HG03280 (cell line): ENCODE measurements around the gene CAB39L.
"Not testable (repeated sequence)": the region's sequence is repeated elsewhere in the genome, so short reads cannot be mapped to it uniquely, and the experiment has no call there.

ENCODE experiments used
- ATAC-seq: cut with Tn5 transposase; IDR thresholded peaks from one replicate; pipeline ENCODE4 v1.9.1; 2021; ENCODE audit warnings: mild to moderate bottlenecking, moderate library complexity; ENCODE audit not compliant: unreplicated experiment

The CAB39L gene

DNA sequence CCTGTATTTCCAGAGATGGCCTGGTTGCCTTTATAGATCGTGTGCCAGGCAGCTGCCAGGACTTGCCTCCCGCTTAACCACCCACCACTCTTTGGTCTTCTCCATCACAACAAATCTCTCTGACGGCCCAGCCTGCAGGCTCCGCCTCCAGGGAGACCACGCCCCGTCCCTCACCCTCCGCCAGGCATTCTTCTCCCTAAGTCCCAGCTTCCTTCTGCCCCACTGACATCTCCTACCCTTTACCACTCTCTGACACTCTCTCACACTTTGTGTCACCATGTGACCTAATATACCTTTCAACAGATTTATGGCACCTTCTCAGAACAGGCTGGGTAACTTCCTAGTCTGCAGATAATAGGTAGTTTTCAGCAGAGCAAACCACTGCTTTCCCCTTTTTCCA lies 95.1 kb downstream of the CAB39L start:
- no peak for ATAC-seq

DNA sequence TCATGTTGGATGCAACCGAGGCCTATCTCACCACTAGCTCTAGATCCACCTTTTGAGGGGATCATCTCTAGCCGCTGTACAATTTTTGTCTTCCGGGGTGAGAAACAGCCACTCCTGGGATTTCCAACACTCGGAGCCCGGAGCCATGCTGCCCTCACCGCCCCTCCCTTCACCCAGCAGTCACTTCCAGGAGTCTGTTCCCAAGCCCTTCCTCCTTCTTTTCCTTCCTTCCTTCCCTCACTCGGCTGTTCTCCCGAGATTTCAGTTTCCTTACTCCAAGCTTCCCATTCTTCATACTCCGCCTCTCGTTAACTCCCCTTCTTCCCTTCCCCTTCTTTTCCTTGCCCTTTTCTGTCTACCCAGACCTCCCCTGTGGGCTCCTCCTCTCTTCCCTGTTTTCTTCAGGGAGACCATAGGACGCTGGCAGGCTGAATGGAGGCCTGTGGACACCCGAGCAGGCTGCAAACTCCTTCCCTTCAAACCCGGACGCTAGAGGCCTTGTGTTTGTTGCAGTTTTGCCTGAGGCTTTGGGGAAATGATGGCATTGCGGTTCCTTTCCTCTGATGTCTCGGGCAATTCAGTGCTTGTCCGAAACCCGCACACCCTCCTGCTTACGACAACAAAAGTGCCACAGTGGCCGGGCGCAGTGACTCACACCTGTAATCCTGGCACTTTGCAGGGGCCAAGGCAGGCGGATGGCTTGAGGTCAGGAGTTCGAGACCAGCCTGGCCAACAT lies 96.0 kb downstream of the CAB39L start:
- no peak for ATAC-seq

DNA sequence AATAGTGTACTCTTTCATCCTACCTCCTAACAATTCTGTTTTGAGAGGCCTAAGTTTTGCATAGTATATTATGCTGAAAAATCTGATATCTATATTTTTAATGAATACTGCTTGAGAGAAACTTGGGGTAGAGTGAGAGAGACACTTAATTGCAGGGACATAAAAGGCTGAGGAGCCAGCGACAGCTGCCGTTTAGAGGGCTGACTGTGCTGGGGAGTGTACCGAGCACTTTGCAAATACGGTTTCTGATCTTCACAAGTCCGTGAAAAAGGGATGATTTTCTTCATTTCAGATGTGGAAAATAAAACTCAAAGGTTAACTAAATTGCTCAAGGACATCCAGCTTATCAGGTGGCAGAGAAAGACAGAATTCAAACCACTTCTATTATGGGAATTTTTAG lies 97.4 kb downstream of the CAB39L start:
- ATAC-seq, result no peak

GRCh38 chr13:49343731-49344130 lies 100.1 kb downstream of the CAB39L start:
- ATAC-seq, result no peak

DNA sequence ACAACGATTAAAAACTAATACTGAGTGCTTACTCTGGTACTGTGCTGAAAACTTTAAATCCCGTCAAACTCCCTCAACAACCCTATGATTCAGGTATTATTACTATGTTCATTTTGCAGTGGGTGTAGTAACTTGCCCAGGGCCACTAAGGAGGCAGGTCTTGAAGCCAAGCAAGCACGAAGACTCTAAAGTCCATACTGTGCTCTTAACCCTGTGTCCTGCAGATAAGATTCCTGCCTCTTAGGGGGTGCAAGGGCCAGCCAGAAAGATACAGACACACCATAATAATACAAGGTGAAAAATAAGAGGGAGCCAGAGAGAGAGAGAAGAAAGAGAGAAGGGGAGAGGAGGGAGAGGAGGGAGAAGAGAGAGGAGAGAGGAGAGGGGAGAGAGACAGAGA lies 100.6 kb downstream of the CAB39L start:
- ATAC-seq, result no peak

DNA sequence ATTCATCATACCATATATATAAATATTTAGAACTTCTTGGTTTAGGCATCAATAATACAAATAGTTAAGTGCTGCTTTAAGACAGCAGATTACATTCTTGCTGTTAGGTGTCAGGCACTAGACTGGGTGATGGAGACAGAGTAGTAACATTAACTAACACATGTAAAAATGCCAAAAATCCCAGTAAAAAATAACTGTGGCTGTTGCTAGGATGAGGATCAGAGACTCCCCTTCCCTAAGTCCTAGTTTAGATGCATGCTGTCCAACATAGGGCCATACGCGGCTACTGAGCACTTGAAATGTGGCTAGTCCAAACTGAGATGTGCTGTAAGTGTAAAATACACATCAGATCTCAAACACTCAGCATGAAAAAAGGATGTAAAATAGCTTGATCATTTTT lies 101.4 kb downstream of the CAB39L start:
- no peak for ATAC-seq

DNA sequence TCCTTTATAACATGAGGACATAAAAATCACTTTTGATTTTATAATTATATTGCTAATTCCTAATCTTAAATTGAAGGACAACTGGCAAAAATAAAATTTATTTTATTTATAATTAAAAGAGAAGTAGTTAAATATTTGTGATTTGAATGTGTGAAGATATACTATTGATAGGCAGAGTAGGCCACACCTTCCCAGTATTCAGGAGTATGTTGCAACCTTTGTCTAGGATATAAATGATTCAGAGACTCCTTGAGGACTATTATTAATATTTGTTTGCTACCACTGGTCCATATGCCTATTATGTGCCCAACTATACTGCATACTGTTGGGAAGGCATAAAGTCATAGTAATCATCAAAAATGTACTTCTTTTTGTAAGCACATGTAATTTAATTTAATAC lies 101.9 kb downstream of the CAB39L start:
- ATAC-seq, result no peak

- no peak for ATAC-seq
These were observed 102.3 kb downstream of the CAB39L start for GRCh38 chr13:49341517-49341916.

DNA sequence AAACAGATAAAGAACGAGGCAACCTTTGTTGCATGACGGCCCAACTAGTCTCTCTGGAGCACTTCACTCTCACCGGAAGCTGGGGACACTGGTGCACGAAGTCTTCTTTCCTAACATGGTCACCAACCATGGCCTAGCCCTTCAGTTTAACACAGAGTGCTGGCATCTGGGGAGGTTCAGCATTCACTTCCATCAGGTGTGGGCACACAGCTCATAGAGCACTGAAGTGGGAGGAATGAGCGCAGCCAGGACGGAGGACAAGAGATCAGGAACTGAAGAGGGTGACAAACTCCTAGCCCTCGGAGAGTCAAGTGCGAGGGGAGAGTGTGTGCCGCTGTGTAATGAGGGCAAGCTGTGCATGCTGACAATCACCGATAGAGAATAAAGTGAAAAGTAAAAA lies 103.7 kb downstream of the CAB39L start:
- no peak for ATAC-seq

DNA sequence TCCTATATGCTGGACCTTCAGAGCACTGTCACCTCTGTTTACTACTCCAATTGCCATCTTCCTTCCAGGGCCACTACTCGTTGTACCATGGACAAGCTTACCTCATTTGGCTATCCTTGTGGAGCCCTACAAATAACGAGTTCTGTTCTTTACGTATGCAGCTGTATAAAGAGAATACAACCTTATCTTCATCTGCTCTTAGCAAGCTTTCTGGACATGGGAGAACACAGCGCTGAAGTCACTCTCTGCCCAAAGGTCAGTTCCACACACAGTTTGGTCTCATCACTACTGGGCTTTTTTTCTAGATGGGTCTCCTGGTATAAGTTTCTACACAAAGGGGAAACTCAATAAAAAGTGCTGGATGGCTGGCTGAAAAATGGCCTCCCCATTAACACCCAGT lies 107.2 kb downstream of the CAB39L start:
- no peak for ATAC-seq

DNA sequence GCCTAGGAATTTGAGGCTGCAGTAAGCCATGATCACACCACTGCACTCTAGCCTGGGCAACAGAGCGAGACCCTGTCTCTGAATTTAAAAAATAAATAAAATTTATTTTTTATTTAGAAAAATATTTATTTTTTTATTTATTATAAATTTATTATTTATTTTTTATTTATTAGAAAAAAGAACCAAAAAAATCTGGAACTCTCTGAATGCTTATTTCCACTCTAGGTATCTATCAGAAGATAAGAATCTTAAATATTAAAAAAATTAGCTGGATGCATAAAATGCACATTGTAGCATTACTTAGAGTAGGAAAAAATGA lies 113.4 kb downstream of the CAB39L start:
- no peak for ATAC-seq

DNA sequence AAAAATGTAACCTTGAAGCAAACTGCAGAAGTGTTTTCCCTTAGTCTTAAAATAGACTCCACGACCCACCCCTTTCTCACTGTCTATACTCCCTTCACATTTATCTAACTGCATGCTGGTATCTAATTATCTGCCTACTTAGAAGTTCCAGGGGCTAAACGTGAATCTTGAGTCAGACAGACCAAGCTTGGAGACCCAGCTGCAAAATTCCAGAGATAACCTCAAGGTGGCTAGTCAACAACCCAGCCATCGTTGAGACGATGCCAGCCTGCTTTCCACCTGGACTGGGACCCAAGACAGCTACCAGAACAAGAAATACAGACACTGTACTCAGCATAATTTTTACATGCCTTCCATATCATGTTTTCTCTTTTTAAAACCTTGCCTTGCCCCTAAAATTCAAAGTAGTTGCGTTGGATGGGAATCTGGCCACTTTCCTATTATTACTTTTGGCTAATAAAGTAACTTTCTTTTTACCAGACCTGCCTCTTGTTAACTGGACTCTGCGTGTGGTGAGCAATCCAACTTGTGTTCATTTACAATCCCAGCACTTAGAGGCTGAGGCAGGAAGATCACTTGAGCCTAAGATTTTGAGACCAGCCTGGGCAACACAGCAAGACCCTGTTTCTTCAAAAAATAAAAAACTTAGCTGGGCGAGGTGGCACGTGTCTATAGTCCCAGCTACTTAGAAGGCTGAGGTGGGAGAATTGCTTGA lies 113.9 kb downstream of the CAB39L start:
- no peak for ATAC-seq

GRCh38 chr13:49327145-49327544 lies 116.7 kb downstream of the CAB39L start:
- ATAC-seq, result not testable (repeated sequence)

DNA sequence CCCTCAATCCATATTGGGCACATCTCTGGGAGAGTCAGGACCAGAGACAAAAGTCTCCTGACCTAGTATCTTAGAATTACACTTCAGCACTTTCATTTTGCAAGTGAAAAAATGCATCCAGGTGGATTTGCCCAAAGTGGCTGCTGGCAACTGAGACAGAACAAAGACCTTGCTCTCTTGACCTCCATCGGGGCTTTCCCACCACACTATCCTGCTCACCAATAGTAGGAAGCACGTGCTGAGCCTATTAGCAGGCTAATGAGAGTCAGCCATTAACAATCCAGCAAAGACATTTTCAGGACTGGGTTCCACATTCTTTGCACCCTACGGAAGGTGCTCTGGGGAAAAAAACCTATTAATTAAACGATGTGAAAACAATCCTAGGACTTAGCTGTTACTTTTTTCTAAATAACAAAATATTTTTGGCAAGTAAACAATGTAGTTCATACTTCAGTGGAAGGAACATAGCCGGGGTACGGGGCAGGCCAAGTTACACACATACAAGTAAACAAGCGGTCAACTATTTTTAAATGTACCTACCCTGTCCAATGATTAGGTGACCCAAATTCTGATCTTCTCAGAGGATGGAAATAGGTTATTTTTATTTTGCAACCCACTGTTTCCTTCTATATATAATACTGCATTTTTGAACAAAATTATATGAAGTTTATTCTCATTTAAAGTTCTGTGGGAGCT lies 117.5 kb downstream of the CAB39L start:
- no peak for ATAC-seq

GRCh38 chr13:49323344-49323743 lies 120.5 kb downstream of the CAB39L start:
- no peak for ATAC-seq

DNA sequence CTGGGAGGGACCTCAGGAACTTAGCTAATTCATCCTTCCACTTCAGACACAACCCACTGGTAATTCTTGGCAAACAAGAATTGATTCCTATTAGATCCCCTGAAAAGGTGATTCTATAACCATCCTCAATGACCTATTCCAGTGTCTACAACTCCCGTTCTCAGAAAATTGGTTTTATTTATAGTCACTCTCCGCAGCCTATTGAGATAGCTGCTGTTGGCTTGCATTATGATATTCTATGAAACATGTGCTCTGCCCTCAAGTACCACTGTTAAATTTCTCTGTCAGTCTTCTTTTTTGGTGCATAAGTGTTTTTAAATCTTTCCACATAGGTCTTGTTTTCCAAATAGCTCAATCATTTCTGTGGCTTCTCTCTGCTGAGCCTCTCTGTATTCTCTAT lies 121.2 kb downstream of the CAB39L start:
- ATAC-seq, result no peak

- ATAC-seq, result no peak
These were observed 122.9 kb downstream of the CAB39L start for GRCh38 chr13:49320975-49321374.

DNA sequence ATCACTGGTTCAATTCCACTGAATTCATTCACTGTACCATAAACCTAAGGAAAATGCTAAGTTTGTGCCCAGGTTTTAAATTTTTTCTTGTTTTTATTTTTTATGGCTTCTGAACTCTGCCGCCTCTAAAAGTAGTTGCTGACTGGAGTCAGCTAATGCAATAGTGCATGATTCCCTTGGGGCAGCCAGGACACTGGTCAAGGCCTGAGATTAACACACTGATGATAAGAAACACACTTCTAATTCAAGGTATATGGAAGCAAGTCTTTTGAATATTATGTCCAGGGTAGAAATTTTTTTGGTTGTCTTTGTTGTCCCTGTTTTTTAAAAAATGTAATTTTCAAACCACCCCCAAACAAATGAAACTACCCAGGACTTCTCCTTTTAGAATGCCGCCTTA lies 123.9 kb downstream of the CAB39L start:
- ATAC-seq, result no peak

DNA sequence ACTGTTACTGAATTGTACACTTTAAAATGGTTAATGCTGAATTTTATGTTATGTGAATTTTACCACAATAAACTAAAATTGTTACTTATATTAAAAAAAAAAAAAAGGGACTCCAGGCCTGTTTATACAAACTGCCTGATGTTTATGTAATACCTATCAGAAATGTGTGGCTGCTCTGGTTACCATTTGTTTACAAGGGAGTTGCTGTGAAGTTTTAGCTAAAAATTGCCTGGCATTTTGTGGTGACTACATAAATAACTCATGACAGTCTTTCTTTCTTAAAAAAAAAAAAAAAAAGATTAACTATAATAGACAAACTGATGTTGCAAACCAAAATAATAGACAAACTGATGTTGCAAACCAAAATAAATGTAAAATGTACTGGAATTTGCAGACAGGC lies 124.3 kb downstream of the CAB39L start:
- ATAC-seq, result no peak

GRCh38 chr13:49315756-49316482 lies 127.9 kb downstream of the CAB39L start:
- ATAC-seq, result no peak

DNA sequence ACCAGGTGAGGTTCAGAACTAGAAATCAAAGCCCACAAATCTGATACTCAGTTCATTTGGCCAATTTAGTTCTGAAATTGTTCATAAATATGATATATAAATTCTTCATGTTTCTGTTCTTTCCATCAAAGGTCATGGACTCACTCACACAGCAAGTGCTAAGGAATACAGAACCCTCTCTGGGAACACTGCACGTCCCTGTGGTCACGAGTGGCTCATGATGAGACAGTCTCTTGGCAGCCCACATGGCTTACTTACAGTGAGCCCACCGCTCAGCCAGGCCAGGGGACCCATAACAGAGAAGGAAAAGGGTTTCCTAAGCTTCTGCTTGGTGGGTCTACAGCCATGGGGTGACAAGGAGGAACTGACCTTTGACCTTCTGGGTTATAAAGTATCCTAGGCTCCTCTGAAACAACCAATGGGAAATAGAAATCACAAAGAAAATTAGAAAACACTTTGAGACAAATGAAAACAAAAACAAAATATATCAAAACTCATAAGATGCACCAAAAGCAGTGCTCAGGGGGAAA lies 128.8 kb downstream of the CAB39L start:
- ATAC-seq, result no peak
